HEK293 (cell line): ENCODE measurements around the gene RCOR1.

Source experiments
- CTCF ChIA-PET: fragments of 350-600 bp; formaldehyde crosslinking; extraction: SDS; loops from one replicate; lab custom pipeline; 2021; ENCODE audit warnings: antibody characterized with exemption; lab: Yijun Ruan, JAX
- POLR2A ChIA-PET: fragments of 300-600 bp; formaldehyde crosslinking; extraction: SDS; loops from one replicate; lab custom pipeline; 2020; ENCODE audit warnings: antibody characterized with exemption, inconsistent platforms; lab: Yijun Ruan, JAX
- H3K27ac ChIP-seq: fragments of 200-500 bp; sonication (Bioruptor generic); 2 replicates; pipeline ENCODE4 v1.5.1; 2014; ENCODE audit warnings: low read depth, low read length, control low read depth, inconsistent platforms; ENCODE audit errors: extremely low read depth
- H3K36me3 ChIP-seq, 2 experiments: fragments of 200-500 bp in 1 of 2; sonication (Bioruptor generic) in 1 of 2; 1 replicate in 1 of 2; 2 replicates in 1 of 2; pipeline ENCODE4 v1.5.1; 2014 to 2017; ENCODE audit warnings: inconsistent platforms in 2 of 2, low read length in 2 of 2; ENCODE audit not compliant: control insufficient read depth in 2 of 2, insufficient read depth in 1 of 2
- H3K4me1 ChIP-seq: fragments of 200-500 bp; sonication (Bioruptor generic); 2 replicates; pipeline ENCODE4 v1.5.1; 2014; ENCODE audit warnings: mild to moderate bottlenecking, low read length, inconsistent platforms; ENCODE audit not compliant: control insufficient read depth, insufficient read depth
- H3K4me3 ChIP-seq: 2 replicates; pipeline ENCODE4 v1.5.1; 2011; ENCODE audit warnings: low read depth, mild to moderate bottlenecking, control low read depth, low read length, moderate library complexity
- H3K9me3 ChIP-seq: fragments of 200-500 bp; sonication (Bioruptor generic); 2 replicates; pipeline ENCODE4 v1.5.1; 2014; ENCODE audit warnings: low read depth, low read length, inconsistent platforms; ENCODE audit not compliant: control insufficient read depth, insufficient read depth
- GLIS1 ChIP-seq: fragments of 450-650 bp; formaldehyde crosslinking; IDR thresholded peaks from 2 replicates; pipeline ENCODE4 v1.5.1; 2016; ENCODE audit warnings: missing biosample characterization, missing genetic modification characterization
- HOXC10 ChIP-seq: sonication (generic); formaldehyde crosslinking; IDR thresholded peaks from 2 replicates; pipeline ENCODE4 v1.8.1; 2023; ENCODE audit warnings: mild to moderate bottlenecking, missing genetic modification reagents
- KLF8 ChIP-seq: fragments of 450-650 bp; formaldehyde crosslinking; IDR thresholded peaks from 2 replicates; pipeline ENCODE4 v1.5.1; 2016; ENCODE audit warnings: missing biosample characterization, missing genetic modification characterization
- KLF9 ChIP-seq: fragments of 450-650 bp; formaldehyde crosslinking; IDR thresholded peaks from 2 replicates; pipeline ENCODE4 v1.5.1; 2016; ENCODE audit warnings: missing biosample characterization, missing genetic modification characterization, low read depth
- MYNN ChIP-seq: fragments of 450-650 bp; formaldehyde crosslinking; IDR thresholded peaks from 2 replicates; pipeline ENCODE4 v1.5.1; 2016; ENCODE audit warnings: missing biosample characterization, missing genetic modification characterization, borderline replicate concordance
- SETDB1 ChIP-seq: IDR thresholded peaks from one replicate; pipeline ENCODE4 v1.6.1; 2017; ENCODE audit warnings: mild to moderate bottlenecking, low read length, moderate library complexity, mixed read lengths; ENCODE audit not compliant: insufficient read length
- ZBTB20 ChIP-seq: fragments of 450-650 bp; formaldehyde crosslinking; IDR thresholded peaks from 2 replicates; pipeline ENCODE4 v1.5.1; 2016; ENCODE audit warnings: missing biosample characterization, missing genetic modification characterization
- ZFP41 ChIP-seq: fragments of 450-650 bp; formaldehyde crosslinking; IDR thresholded peaks from 2 replicates; pipeline ENCODE4 v1.5.1; 2016; ENCODE audit warnings: missing biosample characterization, missing genetic modification characterization, borderline replicate concordance
- ZNF112 ChIP-seq: fragments of 450-650 bp; formaldehyde crosslinking; IDR thresholded peaks from 2 replicates; pipeline ENCODE4 v1.5.0; 2017; ENCODE audit warnings: missing biosample characterization, missing genetic modification characterization
- ZNF140 ChIP-seq: fragments of 450-650 bp; formaldehyde crosslinking; IDR thresholded peaks from 2 replicates; pipeline ENCODE4 v1.5.1; 2016; ENCODE audit warnings: missing biosample characterization, missing genetic modification characterization
- ZNF214 ChIP-seq: fragments of 450-650 bp; formaldehyde crosslinking; IDR thresholded peaks from 2 replicates; pipeline ENCODE4 v1.5.1; 2017; ENCODE audit warnings: missing biosample characterization, mild to moderate bottlenecking, missing genetic modification characterization, borderline replicate concordance
- ZNF391 ChIP-seq: fragments of 450-650 bp; formaldehyde crosslinking; IDR thresholded peaks from 2 replicates; pipeline ENCODE4 v1.5.1; 2016; ENCODE audit warnings: low read depth, missing biosample characterization, missing genetic modification characterization, borderline replicate concordance
- ZNF426 ChIP-seq: fragments of 450-650 bp; formaldehyde crosslinking; IDR thresholded peaks from 2 replicates; pipeline ENCODE4 v1.5.1; 2017; ENCODE audit warnings: missing biosample characterization, missing genetic modification characterization, mild to moderate bottlenecking, inconsistent platforms, moderate library complexity
- ZNF510 ChIP-seq: fragments of 450-650 bp; formaldehyde crosslinking; IDR thresholded peaks from 2 replicates; pipeline ENCODE4 v1.5.1; 2018; ENCODE audit warnings: mild to moderate bottlenecking, missing genetic modification characterization, missing biosample characterization; ENCODE audit not compliant: insufficient replicate concordance
- ZNF610 ChIP-seq: fragments of 450-650 bp; formaldehyde crosslinking; IDR thresholded peaks from 2 replicates; pipeline ENCODE4 v1.5.1; 2016; ENCODE audit warnings: missing biosample characterization, missing genetic modification characterization, borderline replicate concordance
- ZNF623 ChIP-seq: fragments of 450-650 bp; formaldehyde crosslinking; IDR thresholded peaks from 2 replicates; pipeline ENCODE4 v1.5.1; 2016; ENCODE audit warnings: missing biosample characterization, missing genetic modification characterization
- ZNF626 ChIP-seq: fragments of 450-650 bp; sonication (Bioruptor Pico); formaldehyde crosslinking; IDR thresholded peaks from 2 replicates; pipeline ENCODE4 v1.5.1; 2018; ENCODE audit warnings: missing biosample characterization, missing genetic modification characterization, inconsistent platforms
- ZNF629 ChIP-seq: fragments of 450-650 bp; formaldehyde crosslinking; IDR thresholded peaks from 2 replicates; pipeline ENCODE4 v1.5.1; 2017; ENCODE audit warnings: missing biosample characterization, missing genetic modification characterization
- ZNF654 ChIP-seq: fragments of 450-650 bp; formaldehyde crosslinking; IDR thresholded peaks from 2 replicates; pipeline ENCODE4 v1.5.1; 2016; ENCODE audit warnings: low read depth, missing biosample characterization, missing genetic modification characterization
- ZNF768 ChIP-seq: fragments of 450-650 bp; formaldehyde crosslinking; IDR thresholded peaks from 2 replicates; pipeline ENCODE4 v1.5.1; 2018; ENCODE audit warnings: missing biosample characterization, mild to moderate bottlenecking, missing genetic modification characterization
- TF ChIP-seq, protein P1 (sequence below): fragments of 450-650 bp; formaldehyde crosslinking; IDR thresholded peaks from 2 replicates; pipeline ENCODE4 v1.5.1; 2016; ENCODE audit warnings: missing biosample characterization, missing genetic modification characterization
- TF ChIP-seq, protein P2 (sequence below): fragments of 450-650 bp; formaldehyde crosslinking; IDR thresholded peaks from 2 replicates; pipeline ENCODE4 v1.5.1; 2016; ENCODE audit warnings: missing biosample characterization, missing genetic modification characterization, low read depth
- TF ChIP-seq, protein P3 (sequence below): fragments of 450-650 bp; formaldehyde crosslinking; IDR thresholded peaks from 2 replicates; pipeline ENCODE4 v1.5.1; 2016; ENCODE audit warnings: missing biosample characterization, missing genetic modification characterization
- TF ChIP-seq, protein P4 (sequence below): fragments of 450-650 bp; formaldehyde crosslinking; IDR thresholded peaks from 2 replicates; pipeline ENCODE4 v1.5.1; 2017; ENCODE audit warnings: missing biosample characterization, missing genetic modification characterization

The RCOR1 gene

DNA sequence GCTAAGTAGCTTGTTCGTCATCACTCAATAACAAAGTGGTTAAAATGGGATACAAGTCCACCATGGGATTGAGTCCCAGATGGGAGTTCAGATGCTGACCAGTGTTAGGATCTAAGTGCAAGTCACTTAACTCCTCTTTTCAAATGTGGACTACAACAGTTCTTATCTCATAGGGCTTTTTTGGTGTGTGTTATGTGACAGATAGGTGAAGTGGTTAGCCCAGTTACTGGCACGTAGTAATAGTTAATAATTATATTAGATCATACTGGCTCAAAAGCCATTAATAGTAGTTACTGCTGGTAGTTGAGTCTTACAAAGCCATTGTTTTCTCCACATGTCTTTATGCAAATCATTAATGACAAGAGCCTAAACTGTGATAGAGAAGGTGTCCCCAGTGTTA, 73.2 kb downstream of the RCOR1 start:
- H3K27ac ChIP-seq: no peak overlapping the region
- no peak overlapping the region for H3K4me3 ChIP-seq
- ChIA-PET CTCF (no interaction called here), POLR2A (no interaction called here)
- no peaks in the 10 kb centered on the region for H3K9me3 ChIP-seq
- no peak for TF ChIP-seq HOXC10 (CRISPR knock-in tag)
- TF ChIP-seq, protein P1, sequence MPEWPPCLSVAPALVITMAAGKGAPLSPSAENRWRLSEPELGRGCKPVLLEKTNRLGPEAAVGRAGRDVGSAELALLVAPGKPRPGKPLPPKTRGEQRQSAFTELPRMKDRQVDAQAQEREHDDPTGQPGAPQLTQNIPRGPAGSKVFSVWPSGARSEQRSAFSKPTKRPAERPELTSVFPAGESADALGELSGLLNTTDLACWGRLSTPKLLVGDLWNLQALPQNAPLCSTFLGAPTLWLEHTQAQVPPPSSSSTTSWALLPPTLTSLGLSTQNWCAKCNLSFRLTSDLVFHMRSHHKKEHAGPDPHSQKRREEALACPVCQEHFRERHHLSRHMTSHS (tag by site-specific recombination): no peak
- no peak for TF ChIP-seq ZNF654
- TF ChIP-seq, protein P2, sequence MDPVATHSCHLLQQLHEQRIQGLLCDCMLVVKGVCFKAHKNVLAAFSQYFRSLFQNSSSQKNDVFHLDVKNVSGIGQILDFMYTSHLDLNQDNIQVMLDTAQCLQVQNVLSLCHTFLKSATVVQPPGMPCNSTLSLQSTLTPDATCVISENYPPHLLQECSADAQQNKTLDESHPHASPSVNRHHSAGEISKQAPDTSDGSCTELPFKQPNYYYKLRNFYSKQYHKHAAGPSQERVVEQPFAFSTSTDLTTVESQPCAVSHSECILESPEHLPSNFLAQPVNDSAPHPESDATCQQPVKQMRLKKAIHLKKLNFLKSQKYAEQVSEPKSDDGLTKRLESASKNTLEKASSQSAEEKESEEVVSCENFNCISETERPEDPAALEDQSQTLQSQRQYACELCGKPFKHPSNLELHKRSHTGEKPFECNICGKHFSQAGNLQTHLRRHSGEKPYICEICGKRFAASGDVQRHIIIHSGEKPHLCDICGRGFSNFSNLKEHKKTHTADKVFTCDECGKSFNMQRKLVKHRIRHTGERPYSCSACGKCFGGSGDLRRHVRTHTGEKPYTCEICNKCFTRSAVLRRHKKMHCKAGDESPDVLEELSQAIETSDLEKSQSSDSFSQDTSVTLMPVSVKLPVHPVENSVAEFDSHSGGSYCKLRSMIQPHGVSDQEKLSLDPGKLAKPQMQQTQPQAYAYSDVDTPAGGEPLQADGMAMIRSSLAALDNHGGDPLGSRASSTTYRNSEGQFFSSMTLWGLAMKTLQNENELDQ (tag by site-specific recombination): no peak
- no peak for TF ChIP-seq GLIS1 (tag by site-specific recombination)
- no peak for TF ChIP-seq ZNF426 (tag by site-specific recombination)
- no peak for TF ChIP-seq ZNF510 (tag by site-specific recombination)
- no peak for TF ChIP-seq ZBTB20 (tag by site-specific recombination)
- no peak for TF ChIP-seq ZNF140 (tag by site-specific recombination)
- TF ChIP-seq ZNF214 (tag by site-specific recombination): no peak
- no peak for TF ChIP-seq ZNF629 (tag by site-specific recombination)
- no peak for TF ChIP-seq ZNF610 (tag by site-specific recombination)
- TF ChIP-seq ZNF768 (tag by site-specific recombination): no peak
- TF ChIP-seq ZFP41 (tag by site-specific recombination): no peak
- no peak for TF ChIP-seq MYNN (tag by site-specific recombination)
- TF ChIP-seq ZNF626 (tag by site-specific recombination): no peak
- no peak for TF ChIP-seq KLF8
- TF ChIP-seq SETDB1: no peak
- TF ChIP-seq, protein P3, sequence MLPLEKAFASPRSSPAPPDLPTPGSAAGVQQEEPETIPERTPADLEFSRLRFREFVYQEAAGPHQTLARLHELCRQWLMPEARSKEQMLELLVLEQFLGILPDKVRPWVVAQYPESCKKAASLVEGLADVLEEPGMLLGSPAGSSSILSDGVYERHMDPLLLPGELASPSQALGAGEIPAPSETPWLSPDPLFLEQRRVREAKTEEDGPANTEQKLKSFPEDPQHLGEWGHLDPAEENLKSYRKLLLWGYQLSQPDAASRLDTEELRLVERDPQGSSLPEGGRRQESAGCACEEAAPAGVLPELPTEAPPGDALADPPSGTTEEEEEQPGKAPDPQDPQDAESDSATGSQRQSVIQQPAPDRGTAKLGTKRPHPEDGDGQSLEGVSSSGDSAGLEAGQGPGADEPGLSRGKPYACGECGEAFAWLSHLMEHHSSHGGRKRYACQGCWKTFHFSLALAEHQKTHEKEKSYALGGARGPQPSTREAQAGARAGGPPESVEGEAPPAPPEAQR (tag by site-specific recombination): no peak
- no peak for TF ChIP-seq KLF9 (tag by site-specific recombination)
- peaks cover 21% of the 10 kb centered on the region for H3K4me1 ChIP-seq
- H3K36me3 ChIP-seq: no peaks in the 10 kb centered on the region

DNA sequence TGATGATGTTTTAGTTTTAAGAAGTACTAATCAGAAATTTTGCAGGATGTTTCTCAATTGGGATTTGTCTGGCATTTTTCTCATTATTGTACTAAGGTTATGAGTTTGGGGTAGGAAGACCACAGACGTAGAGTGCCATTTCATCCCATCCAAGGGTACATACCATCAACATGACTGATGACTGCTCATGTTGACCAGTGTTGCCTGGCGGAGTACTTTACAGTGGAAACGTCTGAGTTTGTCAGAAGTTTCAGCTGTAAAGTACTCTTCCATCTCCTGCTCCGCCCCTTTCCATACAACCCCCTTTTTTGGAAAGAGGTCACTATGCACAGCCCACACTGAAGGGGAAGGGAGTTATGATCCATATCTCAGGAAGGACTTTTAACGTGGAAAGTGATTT, 74.2 kb downstream of the RCOR1 start:
- TF ChIP-seq ZNF623 (tag by site-specific recombination): no peak
- TF ChIP-seq, protein P3 (tag by site-specific recombination): no peak
- no peak for TF ChIP-seq ZNF391 (tag by site-specific recombination)
- TF ChIP-seq ZNF112 (tag by site-specific recombination): no peak
- TF ChIP-seq, protein P4, sequence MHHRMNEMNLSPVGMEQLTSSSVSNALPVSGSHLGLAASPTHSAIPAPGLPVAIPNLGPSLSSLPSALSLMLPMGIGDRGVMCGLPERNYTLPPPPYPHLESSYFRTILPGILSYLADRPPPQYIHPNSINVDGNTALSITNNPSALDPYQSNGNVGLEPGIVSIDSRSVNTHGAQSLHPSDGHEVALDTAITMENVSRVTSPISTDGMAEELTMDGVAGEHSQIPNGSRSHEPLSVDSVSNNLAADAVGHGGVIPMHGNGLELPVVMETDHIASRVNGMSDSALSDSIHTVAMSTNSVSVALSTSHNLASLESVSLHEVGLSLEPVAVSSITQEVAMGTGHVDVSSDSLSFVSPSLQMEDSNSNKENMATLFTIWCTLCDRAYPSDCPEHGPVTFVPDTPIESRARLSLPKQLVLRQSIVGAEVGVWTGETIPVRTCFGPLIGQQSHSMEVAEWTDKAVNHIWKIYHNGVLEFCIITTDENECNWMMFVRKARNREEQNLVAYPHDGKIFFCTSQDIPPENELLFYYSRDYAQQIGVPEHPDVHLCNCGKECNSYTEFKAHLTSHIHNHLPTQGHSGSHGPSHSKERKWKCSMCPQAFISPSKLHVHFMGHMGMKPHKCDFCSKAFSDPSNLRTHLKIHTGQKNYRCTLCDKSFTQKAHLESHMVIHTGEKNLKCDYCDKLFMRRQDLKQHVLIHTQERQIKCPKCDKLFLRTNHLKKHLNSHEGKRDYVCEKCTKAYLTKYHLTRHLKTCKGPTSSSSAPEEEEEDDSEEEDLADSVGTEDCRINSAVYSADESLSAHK: no peak
- TF ChIP-seq, all 188 proteins: peak for 0
- ChIA-PET POLR2A (no interaction called here), CTCF (interaction anchor here (0.6 kb wide), 3 partner anchors 28 to 228 kb away, joined by 3 to 7 read pairs (median 3); no protein-coding TSS in a partner anchor)
- Histone ChIP-seq H3K36me3 (no peaks in the 10 kb centered on the region), H3K9me3 (no peaks in the 10 kb centered on the region), H3K4me3 (no peak overlapping the region), H3K4me1 (peaks cover 21% of the 10 kb centered on the region), H3K27ac (no peak overlapping the region)
